Epithelial cell of esophagus (primary cell): ENCODE results near the gene PAXX.

Experiments used
- DNase-seq: peaks from one replicate; pipeline ENCODE4 v3.0.0; 2010; ENCODE audit warnings: low read depth
- H3K4me3 ChIP-seq: 2 replicates; pipeline ENCODE4 v1.5.1; 2011; ENCODE audit warnings: mild to moderate bottlenecking, low read length, control low read depth
- CTCF ChIP-seq: IDR thresholded peaks from 2 replicates; pipeline ENCODE4 v1.5.1; 2011; ENCODE audit warnings: low read depth, mild to moderate bottlenecking, low read length, control low read depth, inconsistent platforms; ENCODE audit not compliant: insufficient read depth; ENCODE audit errors: missing control alignments

The PAXX gene

DNA sequence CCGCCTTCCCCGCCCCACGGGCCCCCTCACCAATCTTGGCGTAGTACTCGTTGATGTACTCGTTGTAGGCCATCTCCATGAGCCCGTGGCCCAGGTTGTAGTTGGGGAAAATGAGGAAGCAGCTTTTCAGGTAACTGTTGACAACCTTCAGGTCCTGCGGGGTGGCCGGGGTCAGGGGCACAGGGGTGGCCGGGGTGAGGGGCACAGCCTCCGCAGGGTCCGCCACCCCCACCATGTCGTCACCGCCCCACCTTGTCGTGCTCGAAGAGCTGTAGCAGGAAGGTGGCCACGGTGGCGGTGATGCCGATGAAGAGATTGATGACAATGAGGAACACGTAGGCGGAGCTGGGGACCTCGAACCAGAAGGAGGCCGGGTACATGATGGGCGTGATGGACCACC is 18.9 kb downstream of the PAXX start:
- no peak for DNase-seq
- TF ChIP-seq CTCF = no peak
- no peak overlapping the region for H3K4me3 ChIP-seq

DNA sequence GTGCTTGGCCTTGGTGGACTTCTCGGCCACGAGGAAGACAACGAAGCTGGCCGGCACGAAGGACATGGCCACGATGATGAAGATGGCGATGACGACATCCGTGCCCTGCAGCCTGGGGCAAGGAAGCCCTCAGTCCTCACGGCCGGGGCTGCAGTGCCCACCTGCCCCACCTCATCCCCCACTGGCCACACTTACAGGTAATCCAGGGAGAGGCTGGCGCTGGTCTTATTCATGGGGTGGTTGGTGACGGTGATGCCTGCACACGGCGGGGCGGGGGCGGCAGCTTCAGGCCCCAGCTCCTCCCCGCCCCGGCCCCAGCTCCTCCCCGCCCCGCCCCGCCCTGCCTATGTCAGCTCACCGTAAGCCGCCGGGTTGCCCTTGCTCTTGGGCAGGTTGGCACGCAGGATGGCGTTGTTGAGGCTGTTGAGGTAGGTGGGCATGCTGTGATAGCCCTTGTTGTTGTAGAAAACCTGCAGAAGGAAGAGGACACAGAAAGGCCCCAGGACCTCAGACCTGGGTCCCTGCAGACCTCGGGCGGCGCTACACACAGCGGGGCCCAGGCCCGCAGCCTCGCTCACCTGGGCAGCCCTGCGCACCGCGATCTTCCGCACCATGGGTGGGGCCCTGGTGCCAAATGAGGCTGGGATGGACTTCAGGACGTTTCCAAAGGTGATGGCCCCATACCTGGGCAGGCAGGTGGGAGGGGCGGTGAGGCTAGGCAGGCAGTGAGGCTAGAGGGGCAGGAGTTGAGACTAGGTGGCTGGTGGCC is 19.9 kb downstream of the PAXX start:
- TF ChIP-seq CTCF = no peak
- H3K4me3 ChIP-seq = no peak overlapping the region

GRCh38 chr9:137012694-137013570 is 20.7 kb downstream of the PAXX start:
- DNase-seq = no peak
- no peak for TF ChIP-seq CTCF
- H3K4me3 ChIP-seq = no peak overlapping the region

More for the DNA sequence above, 19.9 kb downstream of the PAXX start:
- DNase-seq = no peak

GRCh38 chr9:137013571-137013940 is 21.3 kb downstream of the PAXX start:
- DNase-seq = no peak
- no peak overlapping the region for H3K4me3 ChIP-seq
- no peak for TF ChIP-seq CTCF

DNA sequence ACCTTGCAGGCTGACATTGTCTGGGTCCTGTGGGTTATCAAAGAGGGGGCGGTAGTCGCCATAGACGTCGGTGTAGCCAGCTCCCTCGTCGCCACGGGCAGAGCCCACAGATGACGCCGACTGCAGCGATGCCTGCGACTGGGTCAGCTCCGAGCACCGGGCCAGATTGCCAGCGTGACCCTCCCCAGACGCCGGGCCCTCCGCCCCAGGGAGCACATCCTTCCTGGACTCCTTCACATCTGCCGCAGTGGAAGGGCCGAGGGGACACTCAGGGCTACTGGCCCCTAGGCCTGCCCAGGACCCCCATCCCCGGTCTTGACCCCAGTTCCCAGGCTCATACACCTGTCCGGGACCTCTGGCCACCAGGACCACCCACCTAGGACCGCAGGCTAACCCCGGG is 21.9 kb downstream of the PAXX start:
- no peak for TF ChIP-seq CTCF
- no peak for DNase-seq
- H3K4me3 ChIP-seq = no peak overlapping the region

GRCh38 chr9:137014776-137015539 is 22.7 kb downstream of the PAXX start:
- no peak overlapping the region for H3K4me3 ChIP-seq
- TF ChIP-seq CTCF = no peak
- no peak for DNase-seq
